ENCODE data around the gene MAP7D3.

Gene MAP7D3

GRCh38 chrX:136186023-136186413 is 65.2 kb downstream of the MAP7D3 start:
- H3K4me3 ChIP-seq (ENCODE audit: low read depth, low read length), result no peak overlapping the region
- no peak for TF ChIP-seq POLR2A (IDR thresholded peaks at IDR 0.05; ENCODE audit: extremely low read depth, insufficient read length)
- TF ChIP-seq MAX (IDR thresholded peaks at IDR 0.05; ENCODE audit: low read depth, low read length), result no peak
- no peak for TF ChIP-seq MYC (IDR thresholded peaks at IDR 0.05; ENCODE audit: low read depth, low read length)
- no peak for TF ChIP-seq CTCF (IDR thresholded peaks at IDR 0.05; ENCODE audit: low read depth, low read length)
- DNase-seq (ENCODE audit: low read depth), result no peak

GRCh38 chrX:136185401-136186022 is 65.7 kb downstream of the MAP7D3 start:
- DNase-seq (ENCODE audit: low read depth), result no peak
- no peak for TF ChIP-seq POLR2A (IDR thresholded peaks at IDR 0.05; ENCODE audit: extremely low read depth, insufficient read length)
- no peak for TF ChIP-seq MAX (IDR thresholded peaks at IDR 0.05; ENCODE audit: low read depth, low read length)
- TF ChIP-seq MYC (IDR thresholded peaks at IDR 0.05; ENCODE audit: low read depth, low read length), result no peak
- no peak for TF ChIP-seq CTCF (IDR thresholded peaks at IDR 0.05; ENCODE audit: low read depth, low read length)

GRCh38 chrX:136183917-136184316 is 67.3 kb downstream of the MAP7D3 start:
- TF ChIP-seq CTCF (IDR thresholded peaks at IDR 0.05; ENCODE audit: low read depth, low read length) (no peak), MYC (IDR thresholded peaks at IDR 0.05; ENCODE audit: low read depth, low read length) (no peak), MAX (IDR thresholded peaks at IDR 0.05; ENCODE audit: low read depth, low read length) (no peak), POLR2A (IDR thresholded peaks at IDR 0.05; ENCODE audit: extremely low read depth, insufficient read length) (no peak)
- DNase-seq (ENCODE audit: low read depth), result no peak
- no peak overlapping the region for H3K4me3 ChIP-seq (ENCODE audit: low read depth, low read length)

More at GRCh38 chrX:136185401-136186022, 65.7 kb downstream of the MAP7D3 start:
- H3K4me3 ChIP-seq (ENCODE audit: low read depth, low read length), result no peak overlapping the region

GRCh38 chrX:136183172-136183571 is 68.0 kb downstream of the MAP7D3 start:
- DNase-seq (ENCODE audit: low read depth), result no peak
- no peak overlapping the region for H3K4me3 ChIP-seq (ENCODE audit: low read depth, low read length)
- no peak for TF ChIP-seq POLR2A (IDR thresholded peaks at IDR 0.05; ENCODE audit: extremely low read depth, insufficient read length)
- no peak for TF ChIP-seq MYC (IDR thresholded peaks at IDR 0.05; ENCODE audit: low read depth, low read length)
- TF ChIP-seq CTCF (IDR thresholded peaks at IDR 0.05; ENCODE audit: low read depth, low read length), result no peak
- TF ChIP-seq MAX (IDR thresholded peaks at IDR 0.05; ENCODE audit: low read depth, low read length), result no peak

GRCh38 chrX:136182414-136182813 is 68.8 kb downstream of the MAP7D3 start:
- DNase-seq (ENCODE audit: low read depth), result no peak
- H3K4me3 ChIP-seq (ENCODE audit: low read depth, low read length), result no peak overlapping the region
- TF ChIP-seq POLR2A (IDR thresholded peaks at IDR 0.05; ENCODE audit: extremely low read depth, insufficient read length) (no peak), CTCF (IDR thresholded peaks at IDR 0.05; ENCODE audit: low read depth, low read length) (no peak), MAX (IDR thresholded peaks at IDR 0.05; ENCODE audit: low read depth, low read length) (no peak), MYC (IDR thresholded peaks at IDR 0.05; ENCODE audit: low read depth, low read length) (no peak)
